ENCODE data around the gene FAM187B. TPM values are rescaled to one million over a fixed set of nuclear protein-coding genes. Genes with fewer than 3 reads are reported as not detected.

Gene FAM187B
- total RNA-seq, 1 donor from 2014 or later, result not detected

DNA sequence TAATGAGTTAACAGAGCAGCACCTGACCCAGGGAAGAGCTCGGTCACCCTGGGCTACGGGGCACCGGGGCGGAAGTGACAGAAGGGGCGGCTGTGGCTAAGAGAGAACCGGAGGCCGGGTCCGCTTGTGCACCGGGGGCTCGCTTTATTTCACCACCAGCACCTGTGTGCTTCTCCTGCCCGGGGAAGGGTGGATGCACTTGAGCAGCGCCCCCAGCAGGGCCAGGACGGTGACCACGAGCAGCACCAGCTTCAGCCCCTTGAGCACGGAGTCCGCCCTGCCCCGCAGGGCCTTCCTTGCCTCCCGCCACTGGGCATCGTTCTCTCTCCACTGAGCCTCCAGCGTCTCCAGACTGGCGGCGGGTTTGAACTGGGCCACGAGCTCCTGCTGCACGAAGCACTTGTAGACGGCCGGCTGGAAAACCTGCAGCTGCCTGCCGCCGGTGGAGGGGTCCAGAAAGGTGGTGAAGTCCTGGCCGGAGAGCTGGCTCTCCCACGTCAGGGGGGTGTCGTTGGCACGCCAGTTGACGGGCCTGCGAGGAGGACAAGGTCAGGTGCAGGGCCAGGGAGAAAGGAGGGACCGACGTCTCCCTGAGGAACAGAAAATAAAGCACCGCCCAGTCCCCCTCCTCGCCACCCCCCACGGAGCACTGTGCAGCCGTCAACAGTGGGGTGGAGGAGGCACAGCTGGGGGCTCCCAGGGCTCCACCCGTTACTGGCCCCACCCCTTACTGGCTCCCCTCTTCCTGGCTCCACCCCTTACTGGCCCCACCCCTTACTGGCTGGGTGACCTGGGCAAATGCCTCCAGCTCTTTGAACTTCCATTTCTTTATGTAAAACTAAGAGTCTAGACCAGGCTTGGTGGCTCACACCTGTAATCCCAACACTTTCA lies 3.6 kb downstream of the FAM187B start:
- H3K36me3 Mint-ChIP-seq (ENCODE audit: low read depth, unreplicated experiment), result no peaks in the 10 kb centered on the region
- H3K27me3 Mint-ChIP-seq (ENCODE audit: low read depth, unreplicated experiment), result peaks cover 13% of the 10 kb centered on the region

DNA sequence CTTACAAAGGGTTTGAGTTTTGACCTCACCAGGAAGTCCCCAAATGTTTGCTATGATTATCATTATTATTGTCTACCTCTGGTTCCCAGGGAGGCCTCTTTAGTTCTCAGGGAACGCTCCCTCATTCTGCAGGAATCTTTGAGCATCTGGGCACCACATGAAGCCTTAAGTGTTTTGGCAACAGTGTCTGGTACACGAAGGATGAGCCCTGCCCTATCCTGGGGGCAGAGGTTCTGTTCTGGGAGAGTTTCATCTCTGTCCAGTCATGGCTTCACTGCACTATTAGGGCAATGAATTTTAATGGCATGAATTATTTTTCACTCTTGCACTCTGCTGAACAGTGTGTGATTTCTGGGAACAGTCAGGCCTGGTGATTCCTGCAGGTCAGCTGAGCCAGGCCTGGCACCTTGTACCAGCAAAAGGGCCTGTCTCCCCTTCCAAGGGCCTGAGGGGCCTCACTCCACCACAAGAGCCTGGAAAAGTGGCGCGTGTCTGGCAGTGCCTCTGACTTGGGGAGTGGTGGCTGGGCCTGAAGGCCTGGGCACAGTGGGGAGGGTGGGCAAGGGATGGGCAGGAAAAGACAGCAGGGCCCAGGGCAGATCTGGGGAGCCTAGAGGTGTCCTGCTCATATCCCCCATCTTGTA lies 4.6 kb downstream of the FAM187B start:
- Histone ChIP-seq H3K79me2 (ENCODE audit: insufficient read depth, low read length) (no peaks in the 10 kb centered on the region), H3K27me3 (ENCODE audit: insufficient read depth, low read length) (peaks cover 2% of the 10 kb centered on the region), H3K4me1 (ENCODE audit: insufficient read depth, low read length) (no peaks in the 10 kb centered on the region), H3K36me3 (ENCODE audit: insufficient read depth, low read length) (no peaks in the 10 kb centered on the region), H3K4me3 (ENCODE audit: insufficient read depth, low read depth, low read length) (no peak overlapping the region), H3K9ac (ENCODE audit: low read length) (no peak overlapping the region), H2AFZ (ENCODE audit: low read depth, low read length) (no peak overlapping the region), H3K27ac (ENCODE audit: low read depth, low read length) (no peak overlapping the region), H3K9me3 (ENCODE audit: insufficient read depth, low read depth, low read length) (no peaks in the 10 kb centered on the region), H3K4me2 (ENCODE audit: low read length) (no peak overlapping the region), H4K20me1 (ENCODE audit: insufficient read depth, low read length) (no peaks in the 10 kb centered on the region)
- FAIRE-seq (no peak), DNase-seq (ENCODE audit: low read depth) (no peak)
- TF ChIP-seq, protein P1, sequence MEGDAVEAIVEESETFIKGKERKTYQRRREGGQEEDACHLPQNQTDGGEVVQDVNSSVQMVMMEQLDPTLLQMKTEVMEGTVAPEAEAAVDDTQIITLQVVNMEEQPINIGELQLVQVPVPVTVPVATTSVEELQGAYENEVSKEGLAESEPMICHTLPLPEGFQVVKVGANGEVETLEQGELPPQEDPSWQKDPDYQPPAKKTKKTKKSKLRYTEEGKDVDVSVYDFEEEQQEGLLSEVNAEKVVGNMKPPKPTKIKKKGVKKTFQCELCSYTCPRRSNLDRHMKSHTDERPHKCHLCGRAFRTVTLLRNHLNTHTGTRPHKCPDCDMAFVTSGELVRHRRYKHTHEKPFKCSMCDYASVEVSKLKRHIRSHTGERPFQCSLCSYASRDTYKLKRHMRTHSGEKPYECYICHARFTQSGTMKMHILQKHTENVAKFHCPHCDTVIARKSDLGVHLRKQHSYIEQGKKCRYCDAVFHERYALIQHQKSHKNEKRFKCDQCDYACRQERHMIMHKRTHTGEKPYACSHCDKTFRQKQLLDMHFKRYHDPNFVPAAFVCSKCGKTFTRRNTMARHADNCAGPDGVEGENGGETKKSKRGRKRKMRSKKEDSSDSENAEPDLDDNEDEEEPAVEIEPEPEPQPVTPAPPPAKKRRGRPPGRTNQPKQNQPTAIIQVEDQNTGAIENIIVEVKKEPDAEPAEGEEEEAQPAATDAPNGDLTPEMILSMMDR (IDR thresholded peaks at IDR 0.05; ENCODE audit: insufficient read depth, low read depth, low read length), result no peak
- no peak for TF ChIP-seq EZH2 (IDR thresholded peaks at IDR 0.05; ENCODE audit: insufficient read depth, low read length)
- Mint-ChIP-seq H3K27ac (ENCODE audit: unreplicated experiment) (no peak overlapping the region), H3K9me3 (ENCODE audit: unreplicated experiment) (peaks cover 13% of the 10 kb centered on the region), H3K4me3 (ENCODE audit: unreplicated experiment) (no peak overlapping the region), H3K4me1 (ENCODE audit: low read depth, unreplicated experiment) (no peaks in the 10 kb centered on the region), H3K36me3 (ENCODE audit: low read depth, unreplicated experiment) (no peaks in the 10 kb centered on the region), H3K27me3 (ENCODE audit: low read depth, unreplicated experiment) (peaks cover 13% of the 10 kb centered on the region)

More for the DNA sequence above, 3.6 kb downstream of the FAM187B start:
- TF ChIP-seq, protein P1 (IDR thresholded peaks at IDR 0.05; ENCODE audit: insufficient read depth, low read depth, low read length), result no peak
- no peak for TF ChIP-seq EZH2 (IDR thresholded peaks at IDR 0.05; ENCODE audit: insufficient read depth, low read length)
- H3K4me3 Mint-ChIP-seq (ENCODE audit: unreplicated experiment), result no peak overlapping the region
- Histone ChIP-seq H3K27me3 (ENCODE audit: insufficient read depth, low read length) (peaks cover 2% of the 10 kb centered on the region), H3K9me3 (ENCODE audit: insufficient read depth, low read depth, low read length) (no peaks in the 10 kb centered on the region), H2AFZ (ENCODE audit: low read depth, low read length) (no peak overlapping the region), H3K4me2 (ENCODE audit: low read length) (no peak overlapping the region), H3K4me1 (ENCODE audit: insufficient read depth, low read length) (no peaks in the 10 kb centered on the region), H3K36me3 (ENCODE audit: insufficient read depth, low read length) (no peaks in the 10 kb centered on the region), H3K9ac (ENCODE audit: low read length) (no peak overlapping the region), H3K79me2 (ENCODE audit: insufficient read depth, low read length) (no peaks in the 10 kb centered on the region), H3K27ac (ENCODE audit: low read depth, low read length) (no peak overlapping the region), H4K20me1 (ENCODE audit: insufficient read depth, low read length) (no peaks in the 10 kb centered on the region), H3K4me3 (ENCODE audit: insufficient read depth, low read depth, low read length) (no peak overlapping the region)
- FAIRE-seq (no peak), DNase-seq (ENCODE audit: low read depth) (no peak)
- H3K4me1 Mint-ChIP-seq (ENCODE audit: low read depth, unreplicated experiment), result no peaks in the 10 kb centered on the region
- no peak overlapping the region for H3K27ac Mint-ChIP-seq (ENCODE audit: unreplicated experiment)
- peaks cover 7% of the 10 kb centered on the region for H3K9me3 Mint-ChIP-seq (ENCODE audit: unreplicated experiment)

Measured in astrocyte (in vitro differentiated cells and primary cell).